ENCODE data around the gene MYL2. TPM values are rescaled to one million over a fixed set of nuclear protein-coding genes. Genes with fewer than 3 reads are reported as not detected.

The MYL2 gene
- total and polyA plus RNA-seq, 2 donors from 2014 or later, result 4.4 TPM; not detected in 1

DNA sequence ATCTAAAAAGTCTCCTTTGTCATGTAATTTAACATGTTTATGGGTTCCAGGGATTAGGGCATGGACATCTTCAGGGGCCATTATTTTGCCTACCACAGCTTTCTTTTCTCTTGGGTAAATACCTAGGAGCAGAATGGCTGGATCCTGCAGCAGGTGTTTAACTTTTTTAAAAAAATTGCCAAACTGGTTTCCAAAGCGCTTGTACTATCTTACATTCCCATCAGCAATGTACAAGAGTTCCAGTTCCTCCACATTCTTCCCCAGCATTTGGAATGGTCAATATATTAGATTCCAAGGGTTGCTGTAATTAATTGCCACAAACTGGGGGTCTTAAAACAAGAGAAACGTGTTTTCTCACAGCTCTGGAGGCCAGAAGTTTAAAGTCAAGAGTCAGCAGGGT, 27.7 kb upstream of the MYL2 start:
- Histone ChIP-seq H3K4me1 (ENCODE audit: control insufficient read depth in 2 of 3, insufficient read depth in 2 of 3, low read depth in 1 of 3, low read length in 3 of 3) (no peaks in the 10 kb centered on the region), H3K27ac (ENCODE audit: low read depth in 2 of 2, low read length in 2 of 2) (no peak overlapping the region), H3K9me3 (ENCODE audit: control insufficient read depth in 2 of 3, insufficient read depth in 1 of 3, low read length in 3 of 3) (peaks cover 0 to 17% (median 7%) of the 10 kb centered on the region in 3 donors), H3K27me3 (ENCODE audit: control insufficient read depth, insufficient read depth, low read length) (no peaks in the 10 kb centered on the region), H3K36me3 (ENCODE audit: control insufficient read depth in 2 of 3, insufficient read depth in 3 of 3, low read length in 3 of 3) (no peaks in the 10 kb centered on the region), H3K4me3 (ENCODE audit: low read length in 3 of 3) (no peak overlapping the region), H3K9ac (ENCODE audit: low read length in 3 of 3) (no peak overlapping the region)
- TF ChIP-seq, protein P1, sequence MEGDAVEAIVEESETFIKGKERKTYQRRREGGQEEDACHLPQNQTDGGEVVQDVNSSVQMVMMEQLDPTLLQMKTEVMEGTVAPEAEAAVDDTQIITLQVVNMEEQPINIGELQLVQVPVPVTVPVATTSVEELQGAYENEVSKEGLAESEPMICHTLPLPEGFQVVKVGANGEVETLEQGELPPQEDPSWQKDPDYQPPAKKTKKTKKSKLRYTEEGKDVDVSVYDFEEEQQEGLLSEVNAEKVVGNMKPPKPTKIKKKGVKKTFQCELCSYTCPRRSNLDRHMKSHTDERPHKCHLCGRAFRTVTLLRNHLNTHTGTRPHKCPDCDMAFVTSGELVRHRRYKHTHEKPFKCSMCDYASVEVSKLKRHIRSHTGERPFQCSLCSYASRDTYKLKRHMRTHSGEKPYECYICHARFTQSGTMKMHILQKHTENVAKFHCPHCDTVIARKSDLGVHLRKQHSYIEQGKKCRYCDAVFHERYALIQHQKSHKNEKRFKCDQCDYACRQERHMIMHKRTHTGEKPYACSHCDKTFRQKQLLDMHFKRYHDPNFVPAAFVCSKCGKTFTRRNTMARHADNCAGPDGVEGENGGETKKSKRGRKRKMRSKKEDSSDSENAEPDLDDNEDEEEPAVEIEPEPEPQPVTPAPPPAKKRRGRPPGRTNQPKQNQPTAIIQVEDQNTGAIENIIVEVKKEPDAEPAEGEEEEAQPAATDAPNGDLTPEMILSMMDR (IDR thresholded peaks at IDR 0.05; ENCODE audit: borderline replicate concordance, extremely low read depth, insufficient read depth), result no peak
- intact Hi-C loops (cut with DNase I), result no loop called here
- FAIRE-seq (no peak), DNase-seq (no peak)

DNA sequence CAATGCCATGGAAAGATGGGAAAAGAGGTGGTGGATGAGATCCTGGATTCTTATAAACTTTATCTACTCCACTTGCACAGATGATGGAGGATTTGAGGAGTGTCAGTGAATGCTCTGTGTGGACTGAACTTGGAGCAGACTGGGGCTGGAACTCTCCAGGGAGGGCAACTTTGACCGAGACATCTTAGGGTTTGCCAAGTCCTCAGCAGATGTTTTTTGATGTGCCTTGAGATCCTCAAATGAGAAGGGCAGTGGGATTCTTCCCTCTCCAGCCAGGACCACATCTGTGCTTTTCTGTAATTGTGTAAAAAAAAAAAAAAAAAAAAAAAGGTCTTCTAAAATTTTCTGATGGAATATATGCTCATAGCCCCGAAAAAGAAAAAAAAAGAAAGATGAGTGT, 23.0 kb upstream of the MYL2 start:
- no peak overlapping the region for H3K4me3 ChIP-seq (ENCODE audit: low read length in 3 of 3)
- no peaks in the 10 kb centered on the region for H3K27me3 ChIP-seq (ENCODE audit: control insufficient read depth, insufficient read depth, low read length)
- no peak overlapping the region for H3K9ac ChIP-seq (ENCODE audit: low read length in 3 of 3)
- H3K4me1 ChIP-seq (ENCODE audit: control insufficient read depth in 2 of 3, insufficient read depth in 2 of 3, low read depth in 1 of 3, low read length in 3 of 3), result no peaks in the 10 kb centered on the region
- peaks cover 0 to 16% (median 7%) of the 10 kb centered on the region in 3 donors for H3K9me3 ChIP-seq (ENCODE audit: control insufficient read depth in 2 of 3, insufficient read depth in 1 of 3, low read length in 3 of 3)
- no peak overlapping the region for H3K27ac ChIP-seq (ENCODE audit: low read depth in 2 of 2, low read length in 2 of 2)
- TF ChIP-seq, protein P1 (IDR thresholded peaks at IDR 0.05; ENCODE audit: borderline replicate concordance, extremely low read depth, insufficient read depth), result no peak
- FAIRE-seq (no peak), DNase-seq (no peak)
- H3K36me3 ChIP-seq (ENCODE audit: control insufficient read depth in 2 of 3, insufficient read depth in 3 of 3, low read length in 3 of 3), result no peaks in the 10 kb centered on the region
- intact Hi-C loops (cut with DNase I), result no loop called here

DNA sequence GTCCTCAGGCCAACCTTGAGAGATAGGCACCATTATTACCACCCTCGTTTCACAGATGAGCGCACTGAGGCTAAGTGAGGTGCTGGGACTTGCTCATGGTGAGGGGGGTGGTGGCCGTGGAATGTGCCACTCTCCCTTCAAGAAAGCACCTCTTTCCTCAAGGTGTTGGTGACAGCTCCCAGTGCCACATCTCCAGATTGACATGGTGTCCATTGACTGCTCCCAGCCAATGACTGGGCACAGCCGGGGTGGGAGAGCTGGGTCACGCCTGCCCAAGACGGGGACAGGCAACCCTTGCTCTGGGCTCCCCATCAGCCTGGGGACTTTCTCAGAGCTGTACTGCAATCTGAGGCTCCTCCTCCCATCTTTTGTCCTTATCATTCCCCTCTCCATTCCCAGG, 21.0 kb upstream of the MYL2 start:
- Histone ChIP-seq H3K27me3 (ENCODE audit: control insufficient read depth, insufficient read depth, low read length) (no peaks in the 10 kb centered on the region), H3K4me1 (ENCODE audit: control insufficient read depth in 2 of 3, insufficient read depth in 2 of 3, low read depth in 1 of 3, low read length in 3 of 3) (no peaks in the 10 kb centered on the region), H3K9ac (ENCODE audit: low read length in 3 of 3) (no peak overlapping the region), H3K36me3 (ENCODE audit: control insufficient read depth in 2 of 3, insufficient read depth in 3 of 3, low read length in 3 of 3) (no peaks in the 10 kb centered on the region), H3K9me3 (ENCODE audit: control insufficient read depth in 2 of 3, insufficient read depth in 1 of 3, low read length in 3 of 3) (peaks cover 0 to 3% (median 2%) of the 10 kb centered on the region in 3 donors), H3K4me3 (ENCODE audit: low read length in 3 of 3) (no peak overlapping the region), H3K27ac (ENCODE audit: low read depth in 2 of 2, low read length in 2 of 2) (no peak overlapping the region)
- FAIRE-seq (no peak), DNase-seq (peak in 1 of 5 donors; percentile 32)
- TF ChIP-seq, protein P1 (IDR thresholded peaks at IDR 0.05; ENCODE audit: borderline replicate concordance, extremely low read depth, insufficient read depth), result no peak
- intact Hi-C loops (cut with DNase I), result no loop called here

DNA sequence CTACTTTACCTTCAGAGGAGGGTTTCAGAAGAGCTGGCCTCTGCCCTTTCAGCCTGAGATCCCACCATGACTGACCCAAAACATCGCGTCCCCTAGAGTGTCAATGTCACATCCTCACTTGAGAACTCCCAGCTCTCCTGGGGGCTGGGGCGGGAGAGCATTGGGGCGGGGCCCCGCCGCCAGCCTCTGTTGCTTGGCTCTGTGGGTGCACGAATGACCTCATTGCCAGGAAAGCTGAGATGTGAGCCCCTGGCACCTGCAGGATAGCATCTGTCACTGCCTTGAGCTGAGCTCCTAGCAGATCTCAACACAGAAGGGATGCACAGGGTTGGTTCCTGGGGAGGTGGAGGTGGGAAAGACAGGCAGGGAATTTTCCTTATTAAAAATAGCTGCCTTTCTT, 20.6 kb upstream of the MYL2 start:
- TF ChIP-seq, protein P1 (IDR thresholded peaks at IDR 0.05; ENCODE audit: borderline replicate concordance, extremely low read depth, insufficient read depth), result no peak
- Histone ChIP-seq H3K27ac (ENCODE audit: low read depth in 2 of 2, low read length in 2 of 2) (no peak overlapping the region), H3K27me3 (ENCODE audit: control insufficient read depth, insufficient read depth, low read length) (no peaks in the 10 kb centered on the region), H3K4me3 (ENCODE audit: low read length in 3 of 3) (no peak overlapping the region), H3K9ac (ENCODE audit: low read length in 3 of 3) (no peak overlapping the region), H3K9me3 (ENCODE audit: control insufficient read depth in 2 of 3, insufficient read depth in 1 of 3, low read length in 3 of 3) (peaks cover 0 to 3% (median 0%) of the 10 kb centered on the region in 3 donors), H3K4me1 (ENCODE audit: control insufficient read depth in 2 of 3, insufficient read depth in 2 of 3, low read depth in 1 of 3, low read length in 3 of 3) (no peaks in the 10 kb centered on the region), H3K36me3 (ENCODE audit: control insufficient read depth in 2 of 3, insufficient read depth in 3 of 3, low read length in 3 of 3) (no peaks in the 10 kb centered on the region)
- intact Hi-C loops (cut with DNase I), result no loop called here
- DNase-seq, result no peak
- FAIRE-seq, result no peak
